Measurements from ENCODE around the gene CCN5.
A peak's percentile ranks its signal among the peaks of the same experiment; 100 is the strongest.

The CCN5 gene

GRCh38 chr20:44681796-44682566, 33.2 kb upstream of the CCN5 start:
- TF ChIP-seq CTCF (IDR thresholded peaks at IDR 0.05; ENCODE audit: borderline replicate concordance, control extremely low read depth, extremely low read depth, insufficient read depth, missing control alignments) = no peak
- in situ Hi-C loops (cut with MboI; ENCODE audit: low sequenced_read_pairs, unreplicated experiment) = loop anchor here (10.0 kb wide), 1 partner anchor 183 kb away; no protein-coding TSS in a partner anchor
- no peak for DNase-seq (ENCODE audit: low spot score)

- peak; percentile 71 for TF ChIP-seq CTCF (IDR thresholded peaks at IDR 0.05; ENCODE audit: borderline replicate concordance, control extremely low read depth, extremely low read depth, insufficient read depth, missing control alignments)
- DNase-seq (ENCODE audit: low spot score) = peak; percentile 86
- in situ Hi-C loops (cut with MboI; ENCODE audit: low sequenced_read_pairs, unreplicated experiment) = loop anchor here (10.0 kb wide), 1 partner anchor 181 kb away; no protein-coding TSS in a partner anchor
Observed at GRCh38 chr20:44683263-44684046, 31.7 kb upstream of the CCN5 start.

GRCh38 chr20:44684047-44684967, 30.9 kb upstream of the CCN5 start:
- in situ Hi-C loops (cut with MboI; ENCODE audit: low sequenced_read_pairs, unreplicated experiment) = loop anchor here (10.0 kb wide), 1 partner anchor 180 kb away; no protein-coding TSS in a partner anchor
- DNase-seq (ENCODE audit: low spot score) = no peak
- no peak for TF ChIP-seq CTCF (IDR thresholded peaks at IDR 0.05; ENCODE audit: borderline replicate concordance, control extremely low read depth, extremely low read depth, insufficient read depth, missing control alignments)

- no peak for TF ChIP-seq CTCF (IDR thresholded peaks at IDR 0.05; ENCODE audit: borderline replicate concordance, control extremely low read depth, extremely low read depth, insufficient read depth, missing control alignments)
- no peak for DNase-seq (ENCODE audit: low spot score)
- in situ Hi-C loops (cut with MboI; ENCODE audit: low sequenced_read_pairs, unreplicated experiment) = loop anchor here (5.0 to 10.0 kb wide), 2 partner anchors 35 to 178 kb away; no protein-coding TSS in a partner anchor
Observed at GRCh38 chr20:44686934-44687333, 28.2 kb upstream of the CCN5 start.

GRCh38 chr20:44688053-44688625, 27.0 kb upstream of the CCN5 start:
- in situ Hi-C loops (cut with MboI; ENCODE audit: low sequenced_read_pairs, unreplicated experiment) = loop anchor here (5.0 to 10.0 kb wide), 2 partner anchors 34 to 177 kb away; no protein-coding TSS in a partner anchor
- no peak for DNase-seq (ENCODE audit: low spot score)
- TF ChIP-seq CTCF (IDR thresholded peaks at IDR 0.05; ENCODE audit: borderline replicate concordance, control extremely low read depth, extremely low read depth, insufficient read depth, missing control alignments) = no peak

Measured in GM13976 (cell line).